Endothelial cell of umbilical vein (primary cell): ENCODE data around the gene ACAD10.

Source experiments
- EZH2 ChIP-seq: IDR thresholded peaks from 2 replicates; pipeline ENCODE4 v1.6.1; 2012; ENCODE audit warnings: borderline replicate concordance, low read depth, mild to moderate bottlenecking, moderate library complexity, low read length, inconsistent platforms; ENCODE audit not compliant: severe bottlenecking
- FOS ChIP-seq: IDR thresholded peaks from 2 replicates; pipeline ENCODE4 v1.6.1; 2011; ENCODE audit warnings: mild to moderate bottlenecking, low read length, moderate library complexity, borderline replicate concordance; ENCODE audit not compliant: insufficient read depth
- GATA2 ChIP-seq: IDR thresholded peaks from 2 replicates; pipeline ENCODE4 v1.7.0; 2011; ENCODE audit warnings: low read depth, mild to moderate bottlenecking, moderate library complexity, mixed read lengths, low read length; ENCODE audit not compliant: insufficient read length, insufficient read depth
- JUN ChIP-seq: IDR thresholded peaks from 2 replicates; pipeline ENCODE4 v1.6.1; 2011; ENCODE audit warnings: borderline replicate concordance, low read depth; ENCODE audit not compliant: insufficient read length, insufficient read depth
- MYC ChIP-seq: IDR thresholded peaks from one replicate; pipeline ENCODE4 v1.6.1; 2011; ENCODE audit warnings: mild to moderate bottlenecking, low read depth, low read length
- POLR2A ChIP-seq: IDR thresholded peaks from 2 replicates; pipeline ENCODE4 v1.6.1; 2012; ENCODE audit warnings: low read depth, mild to moderate bottlenecking, control low read depth, low read length
- POLR2AphosphoS5 ChIP-seq: IDR thresholded peaks from 2 replicates; pipeline ENCODE4 v1.6.1; 2012; ENCODE audit warnings: low read depth, mild to moderate bottlenecking, control low read depth, low read length, moderate library complexity; ENCODE audit not compliant: insufficient read depth
- TF ChIP-seq, protein P1 (sequence below), 2 donors: IDR thresholded peaks; 1 replicate in 1 of 2; 2 replicates in 1 of 2; pipeline ENCODE4 v1.5.1; 2011; ENCODE audit warnings: low read length in 2 of 2, mild to moderate bottlenecking in 2 of 2, moderate library complexity in 2 of 2, control low read depth in 1 of 2, inconsistent platforms in 1 of 2, low read depth in 1 of 2; ENCODE audit not compliant: insufficient read depth in 1 of 2; ENCODE audit errors: extremely low read depth in 1 of 2
- TF ChIP-seq, protein P2 (sequence below): IDR thresholded peaks from 2 replicates; pipeline ENCODE4 v1.6.1; 2011; ENCODE audit not compliant: insufficient read depth, insufficient read length

DNA sequence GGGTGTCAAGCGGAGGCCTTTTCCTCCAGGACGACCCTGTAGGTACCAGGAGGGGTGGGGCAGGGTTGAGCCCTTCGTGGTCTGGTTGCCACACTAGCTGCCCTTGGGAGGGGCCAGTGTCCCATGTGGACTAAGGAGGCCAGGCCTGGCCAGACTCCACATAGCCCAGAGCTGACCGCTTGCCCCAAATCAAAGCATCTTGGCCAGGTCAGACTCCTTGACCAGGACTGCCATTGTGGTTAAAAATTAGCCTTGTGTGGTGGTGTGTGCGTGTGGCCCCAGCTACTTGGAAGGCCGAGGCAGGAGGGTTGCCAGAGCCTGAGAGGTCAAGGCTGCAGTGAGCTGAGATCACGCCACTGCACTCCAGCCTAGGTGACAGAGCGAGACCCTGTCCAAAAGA is 105.7 kb downstream of the ACAD10 start:
- TF ChIP-seq, protein P1, sequence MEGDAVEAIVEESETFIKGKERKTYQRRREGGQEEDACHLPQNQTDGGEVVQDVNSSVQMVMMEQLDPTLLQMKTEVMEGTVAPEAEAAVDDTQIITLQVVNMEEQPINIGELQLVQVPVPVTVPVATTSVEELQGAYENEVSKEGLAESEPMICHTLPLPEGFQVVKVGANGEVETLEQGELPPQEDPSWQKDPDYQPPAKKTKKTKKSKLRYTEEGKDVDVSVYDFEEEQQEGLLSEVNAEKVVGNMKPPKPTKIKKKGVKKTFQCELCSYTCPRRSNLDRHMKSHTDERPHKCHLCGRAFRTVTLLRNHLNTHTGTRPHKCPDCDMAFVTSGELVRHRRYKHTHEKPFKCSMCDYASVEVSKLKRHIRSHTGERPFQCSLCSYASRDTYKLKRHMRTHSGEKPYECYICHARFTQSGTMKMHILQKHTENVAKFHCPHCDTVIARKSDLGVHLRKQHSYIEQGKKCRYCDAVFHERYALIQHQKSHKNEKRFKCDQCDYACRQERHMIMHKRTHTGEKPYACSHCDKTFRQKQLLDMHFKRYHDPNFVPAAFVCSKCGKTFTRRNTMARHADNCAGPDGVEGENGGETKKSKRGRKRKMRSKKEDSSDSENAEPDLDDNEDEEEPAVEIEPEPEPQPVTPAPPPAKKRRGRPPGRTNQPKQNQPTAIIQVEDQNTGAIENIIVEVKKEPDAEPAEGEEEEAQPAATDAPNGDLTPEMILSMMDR (IDR thresholded peaks at IDR 0.05; ENCODE audit: extremely low read depth in 1 of 2, insufficient read depth in 1 of 2, low read depth in 1 of 2, low read length in 2 of 2): no peak
- TF ChIP-seq POLR2AphosphoS5 (no peak), EZH2 (no peak), FOS (no peak), POLR2A (no peak), GATA2 (no peak), JUN (no peak), MYC (no peak)
- TF ChIP-seq, protein P2, sequence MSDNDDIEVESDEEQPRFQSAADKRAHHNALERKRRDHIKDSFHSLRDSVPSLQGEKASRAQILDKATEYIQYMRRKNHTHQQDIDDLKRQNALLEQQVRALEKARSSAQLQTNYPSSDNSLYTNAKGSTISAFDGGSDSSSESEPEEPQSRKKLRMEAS: no peak
